Epithelial cell of proximal tubule (primary cell): ENCODE results near the gene SLC39A11. TPM values are rescaled to one million over a fixed set of nuclear protein-coding genes. Genes with fewer than 3 reads are reported as not detected.

Source experiments
- DNase-seq: peaks from one replicate; pipeline ENCODE4 v3.0.0-alpha.2; 2011; ENCODE audit warnings: low read depth
- H3K4me3 ChIP-seq: 2 replicates; pipeline ENCODE4 v1.5.1; 2011; ENCODE audit warnings: low read depth, mild to moderate bottlenecking, low read length
- CTCF ChIP-seq: conservative IDR thresholded peaks from 2 replicates; pipeline ENCODE4 v1.5.1; 2012; ENCODE audit warnings: low read depth, mild to moderate bottlenecking, low read length
- total RNA-seq: library from RNA; depleted of rRNA; stranded (reverse); fragments of >200 nt; gene quantifications from 2 replicates; pipeline ENCODE4 v1.2.3, GENCODE V29; 2015

Gene SLC39A11
- total RNA-seq, 1 donor from 2014 or later: 12.6 TPM

- DNase-seq: no peak
- TF ChIP-seq CTCF: no peak
Observed at GRCh38 chr17:72719578-72720493, 372.7 kb downstream of the SLC39A11 start.

GRCh38 chr17:72719206-72719577 is 373.3 kb downstream of the SLC39A11 start:
- no peak for DNase-seq
- TF ChIP-seq CTCF: no peak

More at GRCh38 chr17:72719578-72720493, 372.7 kb downstream of the SLC39A11 start:
- no peak overlapping the region for H3K4me3 ChIP-seq

GRCh38 chr17:72717676-72718075 is 374.8 kb downstream of the SLC39A11 start:
- H3K4me3 ChIP-seq: no peak overlapping the region
- TF ChIP-seq CTCF: no peak
- DNase-seq: no peak

More at GRCh38 chr17:72719206-72719577, 373.3 kb downstream of the SLC39A11 start:
- no peak overlapping the region for H3K4me3 ChIP-seq

- H3K4me3 ChIP-seq: no peak overlapping the region
- DNase-seq: no peak
- TF ChIP-seq CTCF: no peak
Observed at GRCh38 chr17:72717276-72717675, 375.2 kb downstream of the SLC39A11 start.

- H3K4me3 ChIP-seq: no peak overlapping the region
- TF ChIP-seq CTCF: no peak
- peak; percentile 64 for DNase-seq
Observed at GRCh38 chr17:72715906-72716572, 376.4 kb downstream of the SLC39A11 start.

GRCh38 chr17:72714357-72714966 is 378.0 kb downstream of the SLC39A11 start:
- DNase-seq: no peak
- TF ChIP-seq CTCF: no peak
- no peak overlapping the region for H3K4me3 ChIP-seq
